SU-DHL-6 (cell line): Measurements from ENCODE around the gene POU5F1.

Experiments
- H2AFZ ChIP-seq: fragments of 200-600 bp; sonication (generic); 2 replicates; pipeline ENCODE4 v1.6.1; 2014; ENCODE audit warnings: low read depth, mild to moderate bottlenecking, moderate library complexity, mixed read lengths, antibody characterized with exemption, low read length; ENCODE audit not compliant: severe bottlenecking
- H3F3A ChIP-seq: fragments of 200-600 bp; shearing (Covaris generic); 2 replicates; pipeline ENCODE4 v1.6.0; 2016; ENCODE audit warnings: antibody characterized with exemption, mild to moderate bottlenecking; ENCODE audit not compliant: insufficient read depth
- H3K27ac ChIP-seq: fragments of 200-600 bp; sonication (generic); 2 replicates; pipeline ENCODE4 v1.5.1; 2016; ENCODE audit warnings: low read depth, mild to moderate bottlenecking, low read length, moderate library complexity, mixed read lengths
- H3K27me3 ChIP-seq: fragments of 200-600 bp; sonication (generic), shearing (Covaris generic); 2 replicates; pipeline ENCODE4 v1.6.0; 2014; ENCODE audit warnings: mild to moderate bottlenecking, low read length
- H3K36me3 ChIP-seq: fragments of 200-600 bp; sonication (generic); 2 replicates; pipeline ENCODE4 v1.6.1; 2014; ENCODE audit warnings: mild to moderate bottlenecking, low read length, mixed read lengths
- H3K4me2 ChIP-seq: fragments of 300-600, 200-600 bp; shearing (Covaris generic), sonication (generic); 2 replicates; pipeline ENCODE4 v1.6.0; 2014; ENCODE audit warnings: low read length, low read depth, mild to moderate bottlenecking; ENCODE audit not compliant: poor library complexity, severe bottlenecking
- H3K4me3 ChIP-seq: fragments of 200-600 bp; sonication (generic); 2 replicates; pipeline ENCODE4 v1.5.1; 2014; ENCODE audit warnings: antibody characterized with exemption, low read length, mild to moderate bottlenecking, mixed read lengths; ENCODE audit not compliant: insufficient read depth, poor library complexity, severe bottlenecking
- H3K79me2 ChIP-seq: fragments of 200-600 bp; sonication (generic); 2 replicates; pipeline ENCODE4 v1.6.1; 2014; ENCODE audit warnings: mild to moderate bottlenecking, low read length, moderate library complexity; ENCODE audit not compliant: insufficient read depth
- H3K9ac ChIP-seq: fragments of 200-600 bp; sonication (generic); 2 replicates; pipeline ENCODE4 v1.7.0; 2014; ENCODE audit warnings: mild to moderate bottlenecking, low read length
- H3K9me2 ChIP-seq: fragments of 200-600 bp; sonication (generic); replicated peaks from 2 replicates; pipeline ENCODE4 v1.6.1; 2014; ENCODE audit warnings: low read length; ENCODE audit not compliant: insufficient read depth
- H3K9me3 ChIP-seq: fragments of 200-600 bp; sonication (generic); 2 replicates; pipeline ENCODE4 v1.6.1; 2014; ENCODE audit warnings: low read length, mixed read lengths; ENCODE audit not compliant: insufficient read depth
- H4K20me1 ChIP-seq: fragments of 200-600 bp; sonication (generic); 2 replicates; pipeline ENCODE4 v1.6.1; 2014; ENCODE audit warnings: low read depth, mild to moderate bottlenecking, antibody characterized with exemption, low read length, moderate library complexity, mixed read lengths
- CTCF ChIP-seq: fragments of 200-600 bp; sonication (generic); IDR thresholded peaks from one replicate; pipeline ENCODE4 v1.5.1; 2017; ENCODE audit warnings: antibody characterized with exemption, mild to moderate bottlenecking, low read length, moderate library complexity; ENCODE audit not compliant: insufficient read depth, poor library complexity, severe bottlenecking
- EZH2phosphoT487 ChIP-seq: fragments of 200-600 bp; sonication (generic), shearing (Covaris generic); conservative IDR thresholded peaks from 2 replicates; pipeline ENCODE4 v1.6.1; 2018; ENCODE audit warnings: mild to moderate bottlenecking, antibody characterized with exemption, low read length, moderate library complexity, mixed read lengths

The POU5F1 gene

DNA sequence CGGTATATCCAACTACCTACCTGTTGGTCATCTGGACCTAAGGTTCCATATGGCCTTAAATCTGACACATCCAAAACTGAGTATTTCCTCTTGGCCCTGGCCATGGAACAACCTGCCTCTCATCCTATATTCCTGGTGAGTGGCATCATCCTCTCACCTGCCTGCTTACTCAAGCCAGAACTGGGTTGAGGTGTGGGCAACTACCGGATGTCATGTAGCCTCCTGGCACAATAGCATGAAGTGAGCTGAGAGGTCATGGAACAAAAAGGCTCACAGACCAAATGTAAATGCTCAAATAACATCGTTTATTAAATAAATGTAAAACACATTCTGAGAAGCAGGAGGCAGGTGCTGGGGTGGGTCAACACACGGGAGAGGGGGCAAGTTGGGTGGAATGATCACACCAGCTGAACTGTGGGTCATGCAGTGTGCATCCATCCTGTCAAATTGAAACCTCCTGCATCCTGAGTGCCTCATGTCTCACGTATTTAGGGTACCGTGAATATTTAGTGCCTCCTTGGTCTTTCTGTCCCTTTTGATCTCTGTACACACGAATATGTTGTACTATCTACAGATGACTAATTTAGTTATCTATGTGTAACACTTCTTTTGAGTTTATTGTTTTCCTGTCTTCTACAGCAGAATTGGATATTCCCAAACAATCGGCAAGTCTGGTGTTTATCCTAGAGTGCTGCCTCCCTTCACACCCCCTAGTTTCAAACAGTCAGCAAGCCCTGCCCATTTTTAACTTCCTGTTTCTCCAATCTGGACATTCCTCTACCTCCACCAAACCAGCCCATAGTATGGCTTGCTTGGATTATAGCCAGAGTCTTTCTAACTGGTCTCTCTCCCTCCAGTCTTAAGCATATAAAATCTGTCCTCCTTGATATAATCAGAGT, 7.9 kb upstream of the POU5F1 start:
- Histone ChIP-seq H4K20me1 (no peaks in the 10 kb centered on the region), H3K9me3 (no peaks in the 10 kb centered on the region), H3K36me3 (no peaks in the 10 kb centered on the region), H2AFZ (no peak overlapping the region), H3K9me2 (no peaks in the 10 kb centered on the region), H3K9ac (no peak overlapping the region), H3F3A (no peaks in the 10 kb centered on the region), H3K4me3 (no peak overlapping the region), H3K27ac (no peak overlapping the region), H3K4me2 (no peak overlapping the region), H3K79me2 (peaks cover 8% of the 10 kb centered on the region; the same call in 1 of the 2 replicates), H3K27me3 (no peaks in the 10 kb centered on the region)
- TF ChIP-seq CTCF: no peak
- no peak for TF ChIP-seq EZH2phosphoT487

- H3K27ac ChIP-seq: no peak overlapping the region
- H3K9me2 ChIP-seq: no peaks in the 10 kb centered on the region
- no peaks in the 10 kb centered on the region for H3K9me3 ChIP-seq
- no peaks in the 10 kb centered on the region for H3K27me3 ChIP-seq
- no peaks in the 10 kb centered on the region for H4K20me1 ChIP-seq
- no peak overlapping the region for H3K4me3 ChIP-seq
- no peaks in the 10 kb centered on the region for H3K36me3 ChIP-seq
- no peaks in the 10 kb centered on the region for H3F3A ChIP-seq
- H3K9ac ChIP-seq: no peak overlapping the region
- no peak overlapping the region for H2AFZ ChIP-seq
- 0 out of 2 replicates have a peak, but pooled peaks cover 5% of the 10 kb centered on the region for H3K79me2 ChIP-seq
- no peak overlapping the region for H3K4me2 ChIP-seq
- no peak for TF ChIP-seq EZH2phosphoT487
- no peak for TF ChIP-seq CTCF
These were observed 5.5 kb upstream of the POU5F1 start for GRCh38 chr6:31175971-31176370.

GRCh38 chr6:31174378-31174777, 3.9 kb upstream of the POU5F1 start:
- no peaks in the 10 kb centered on the region for H3K27me3 ChIP-seq
- no peaks in the 10 kb centered on the region for H3F3A ChIP-seq
- no peak overlapping the region for H3K4me3 ChIP-seq
- no peaks in the 10 kb centered on the region for H3K9me3 ChIP-seq
- H4K20me1 ChIP-seq: no peaks in the 10 kb centered on the region
- no peak overlapping the region for H2AFZ ChIP-seq
- no peaks in the 10 kb centered on the region for H3K36me3 ChIP-seq
- no peaks in the 10 kb centered on the region for H3K9me2 ChIP-seq
- H3K9ac ChIP-seq: no peak overlapping the region
- TF ChIP-seq EZH2phosphoT487 (no peak), CTCF (no peak)
- no peak overlapping the region for H3K27ac ChIP-seq
- H3K4me2 ChIP-seq: no peak overlapping the region
- no peaks in the 10 kb centered on the region for H3K79me2 ChIP-seq
